Activated naive CD4-positive, alpha-beta T cell treated with anti-CD3 and anti-CD28 coated beads, Interleukin-2, amount 50 U/mL, for 16 hours (primary cell): ENCODE measurements around the gene PPP1CC.
A peak's percentile ranks its signal among the peaks of the same experiment; 100 is the strongest.

Source experiments
- DNase-seq: peaks from one replicate; pipeline ENCODE4 v3.0.0-alpha.2; 2020

The PPP1CC gene

GRCh38 chr12:110683888-110684287 lies 58.8 kb downstream of the PPP1CC start:
- DNase-seq, result no peak

GRCh38 chr12:110680032-110680431 lies 62.7 kb downstream of the PPP1CC start:
- DNase-seq, result no peak

DNA sequence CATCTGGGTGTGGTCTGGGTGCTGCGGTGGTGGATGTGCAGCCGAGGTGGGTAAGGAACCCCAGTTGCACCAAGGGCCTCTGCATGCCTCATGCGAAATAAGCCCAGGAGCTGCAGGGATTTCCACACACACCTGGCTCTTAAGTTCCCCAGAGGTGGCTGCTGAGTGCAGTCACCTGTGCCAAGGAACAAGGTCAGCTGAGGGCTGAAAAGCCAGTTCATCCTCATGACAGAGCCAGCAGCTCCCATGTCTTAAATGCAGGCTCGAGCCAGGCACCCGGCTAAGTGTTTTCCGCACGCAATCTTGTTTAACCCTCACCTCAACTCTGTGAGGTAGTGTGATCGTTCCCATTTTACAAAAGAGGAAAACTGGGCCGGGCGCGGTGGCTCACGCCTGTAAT lies 63.5 kb downstream of the PPP1CC start:
- no peak for DNase-seq

GRCh38 chr12:110677982-110678381 lies 64.7 kb downstream of the PPP1CC start:
- no peak for DNase-seq

GRCh38 chr12:110677206-110677911 lies 65.3 kb downstream of the PPP1CC start:
- no peak for DNase-seq

DNA sequence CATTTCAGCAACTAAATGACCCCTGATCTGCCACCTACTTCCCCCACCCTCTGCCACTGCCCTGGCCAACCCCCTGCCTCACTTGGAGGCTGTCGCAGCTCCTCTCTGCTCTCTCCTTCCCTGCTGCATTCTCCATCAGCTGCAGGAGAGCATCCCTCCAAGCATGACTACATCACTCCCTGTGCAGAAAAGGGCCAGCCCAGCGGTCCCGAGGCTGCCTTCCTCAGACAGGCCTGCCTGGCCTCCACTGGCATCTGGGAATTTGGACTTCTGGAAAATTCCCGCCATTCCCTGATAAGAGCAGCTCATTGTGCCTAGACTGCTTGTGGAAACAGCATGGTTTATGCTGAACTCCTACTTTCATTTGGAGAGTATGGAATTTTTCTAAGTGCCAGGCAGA lies 66.5 kb downstream of the PPP1CC start:
- no peak for DNase-seq

- peak; percentile 41 for DNase-seq
These were observed 72.5 kb downstream of the PPP1CC start for GRCh38 chr12:110670161-110670701.
